GM12891 (cell line): ENCODE measurements around the gene TSHR.

ENCODE experiments used
- PAX5 ChIP-seq: IDR thresholded peaks from 2 replicates; pipeline ENCODE4 v1.6.1; 2011; ENCODE audit warnings: low read length, moderate library complexity, mild to moderate bottlenecking; ENCODE audit not compliant: insufficient read depth, severe bottlenecking
- POLR2A ChIP-seq: IDR thresholded peaks from 2 replicates; pipeline ENCODE4 v1.6.1; 2011; ENCODE audit warnings: low read depth, low read length, control low read depth
- POLR2AphosphoS5 ChIP-seq: IDR thresholded peaks from 2 replicates; pipeline ENCODE4 v1.6.1; 2011; ENCODE audit warnings: low read depth, low read length, control low read depth
- POU2F2 ChIP-seq: IDR thresholded peaks from 2 replicates; pipeline ENCODE4 v1.6.1; 2011; ENCODE audit warnings: low read depth, mild to moderate bottlenecking, control low read depth, low read length, moderate library complexity
- SPI1 ChIP-seq: IDR thresholded peaks from 2 replicates; pipeline ENCODE4 v1.6.1; 2011; ENCODE audit warnings: low read depth, low read length, control low read depth
- TAF1 ChIP-seq: IDR thresholded peaks from 2 replicates; pipeline ENCODE4 v1.6.1; 2011; ENCODE audit warnings: low read depth, low read length, control low read depth

DNA sequence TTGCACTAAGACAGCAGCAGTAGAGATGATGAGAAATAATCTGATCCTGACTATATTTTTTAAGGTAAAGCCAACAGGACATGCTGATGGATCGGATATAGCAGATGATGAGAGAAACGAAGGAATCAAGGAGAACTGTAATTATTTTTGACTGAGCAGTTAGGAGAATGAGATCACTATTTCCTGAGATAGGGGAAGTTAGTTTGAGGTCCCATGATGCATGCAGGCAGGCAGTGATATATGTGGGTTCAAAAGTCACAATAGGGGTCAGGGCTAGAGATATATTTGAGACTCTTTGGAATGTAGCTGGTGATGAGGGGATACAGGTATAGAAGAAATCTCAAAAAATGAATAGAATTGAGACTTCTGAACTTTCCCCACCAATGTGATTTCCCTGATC lies 157.8 kb downstream of the TSHR start:
- no peak for TF ChIP-seq POLR2A
- TF ChIP-seq SPI1 = no peak
- no peak for TF ChIP-seq TAF1
- no peak for TF ChIP-seq POLR2AphosphoS5
- TF ChIP-seq PAX5 = no peak
- TF ChIP-seq POU2F2 = no peak
